ENCODE results near the gene ZNF385C. TPM values are rescaled to one million over a fixed set of nuclear protein-coding genes. Genes with fewer than 3 reads are reported as not detected.

ZNF385C gene
- total RNA-seq, 1 experiment from 2014 or later, result 1.1 TPM

DNA sequence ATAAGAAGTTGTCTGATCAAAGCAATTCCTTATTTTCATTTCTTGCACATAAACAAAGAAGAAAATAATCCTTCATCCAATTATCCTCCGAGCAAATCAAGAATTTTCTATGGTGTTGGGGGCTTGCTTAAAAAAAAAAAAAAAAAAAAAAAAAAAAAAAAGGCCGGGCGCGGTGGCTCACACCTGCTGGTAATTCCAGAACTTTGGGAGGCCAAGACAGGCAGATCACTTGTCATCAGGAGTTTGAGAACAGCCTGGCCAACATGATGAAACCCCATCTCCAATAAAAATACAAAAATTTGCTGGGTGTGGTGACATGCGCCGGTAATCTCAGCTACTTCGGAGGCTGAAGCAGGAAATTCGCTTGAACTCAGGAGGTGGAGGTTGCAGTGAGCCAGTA lies 112.4 kb downstream of the ZNF385C start:
- ATAC-seq, result no peak
- no TSS peak for BruUV-seq (replicated peaks)
- Histone ChIP-seq H3K9me3 (ENCODE audit: control insufficient read depth in 1 of 2, insufficient read depth in 1 of 2, low read depth in 1 of 2, low read length in 2 of 2) (no peaks in the 10 kb centered on the region), H3K4me3 (replicated peaks in 1 of 2; ENCODE audit: low read depth in 1 of 2, low read length in 2 of 2) (no peak overlapping the region), H3K36me3 (ENCODE audit: control insufficient read depth in 1 of 2, insufficient read depth in 2 of 2, low read length in 2 of 2) (peaks cover 62 to 69% of the 10 kb centered on the region in 2 experiments), H3K4me1 (ENCODE audit: control insufficient read depth in 1 of 2, insufficient read depth in 2 of 2, low read length in 2 of 2) (no peaks in the 10 kb centered on the region), H3K9me2 (ENCODE audit: insufficient read depth) (no peaks in the 10 kb centered on the region), H3K4me2 (ENCODE audit: low read length) (no peak overlapping the region), H3K79me2 (ENCODE audit: insufficient read depth, low read length) (peaks cover 9% of the 10 kb centered on the region), H3K9ac (ENCODE audit: low read length) (no peak overlapping the region), H4K20me1 (ENCODE audit: insufficient read depth) (no peaks in the 10 kb centered on the region), H2AFZ (ENCODE audit: low read depth, low read length, poor library complexity, severe bottlenecking) (no peak overlapping the region), H3K27ac (ENCODE audit: low read depth, low read length) (no peak overlapping the region), H3K27me3 (ENCODE audit: insufficient read depth, low read length) (no peaks in the 10 kb centered on the region)
- ChIA-PET RAD21 (ENCODE audit: low non-redundant PET in 1 of 2, low total read pairs in 2 of 2, uncharacterized antibody in 2 of 2, unreplicated experiment in 2 of 2) (no interaction called here), POLR2A (no interaction called here), CTCF (no interaction called here)
- TF ChIP-seq SP1 (IDR thresholded peaks at IDR 0.05; ENCODE audit: low read depth) (no peak), ZNF274 (IDR thresholded peaks at IDR 0.05; ENCODE audit: low read depth, low read length) (no peak), SIN3A (IDR thresholded peaks at IDR 0.05; ENCODE audit: low read depth) (no peak), EZH2phosphoT487 (IDR thresholded peaks at IDR 0.05; ENCODE audit: borderline replicate concordance) (no peak), CBX3 (IDR thresholded peaks at IDR 0.05; ENCODE audit: low read depth) (no peak), EGR1 (IDR thresholded peaks at IDR 0.05; ENCODE audit: low read depth) (no peak), ZFX (IDR thresholded peaks at IDR 0.05) (no peak), EZH2 (IDR thresholded peaks at IDR 0.05) (no peak), JUND (IDR thresholded peaks at IDR 0.05) (no peak), CEBPB (IDR thresholded peaks at IDR 0.05; ENCODE audit: low read depth) (no peak), ELF1 (IDR thresholded peaks at IDR 0.05; ENCODE audit: borderline replicate concordance, low read depth) (no peak), TCF7L2 (IDR thresholded peaks at IDR 0.05; ENCODE audit: borderline replicate concordance, extremely low read depth, insufficient read depth, insufficient read length) (no peak), RAD21 (IDR thresholded peaks at IDR 0.05; ENCODE audit: low read depth) (no peak)
- TF ChIP-seq, protein P1, sequence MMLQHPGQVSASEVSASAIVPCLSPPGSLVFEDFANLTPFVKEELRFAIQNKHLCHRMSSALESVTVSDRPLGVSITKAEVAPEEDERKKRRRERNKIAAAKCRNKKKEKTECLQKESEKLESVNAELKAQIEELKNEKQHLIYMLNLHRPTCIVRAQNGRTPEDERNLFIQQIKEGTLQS (IDR thresholded peaks at IDR 0.05), result no peak
- TF ChIP-seq, protein P2, sequence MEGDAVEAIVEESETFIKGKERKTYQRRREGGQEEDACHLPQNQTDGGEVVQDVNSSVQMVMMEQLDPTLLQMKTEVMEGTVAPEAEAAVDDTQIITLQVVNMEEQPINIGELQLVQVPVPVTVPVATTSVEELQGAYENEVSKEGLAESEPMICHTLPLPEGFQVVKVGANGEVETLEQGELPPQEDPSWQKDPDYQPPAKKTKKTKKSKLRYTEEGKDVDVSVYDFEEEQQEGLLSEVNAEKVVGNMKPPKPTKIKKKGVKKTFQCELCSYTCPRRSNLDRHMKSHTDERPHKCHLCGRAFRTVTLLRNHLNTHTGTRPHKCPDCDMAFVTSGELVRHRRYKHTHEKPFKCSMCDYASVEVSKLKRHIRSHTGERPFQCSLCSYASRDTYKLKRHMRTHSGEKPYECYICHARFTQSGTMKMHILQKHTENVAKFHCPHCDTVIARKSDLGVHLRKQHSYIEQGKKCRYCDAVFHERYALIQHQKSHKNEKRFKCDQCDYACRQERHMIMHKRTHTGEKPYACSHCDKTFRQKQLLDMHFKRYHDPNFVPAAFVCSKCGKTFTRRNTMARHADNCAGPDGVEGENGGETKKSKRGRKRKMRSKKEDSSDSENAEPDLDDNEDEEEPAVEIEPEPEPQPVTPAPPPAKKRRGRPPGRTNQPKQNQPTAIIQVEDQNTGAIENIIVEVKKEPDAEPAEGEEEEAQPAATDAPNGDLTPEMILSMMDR (IDR thresholded peaks at IDR 0.05 in 2 of 3, conservative IDR thresholded peaks at IDR 0.05 in 1 of 3; ENCODE audit: borderline replicate concordance in 1 of 3, insufficient read depth in 1 of 3, low read depth in 2 of 3, low read length in 2 of 3), result no peak
- TF ChIP-seq, protein P3, sequence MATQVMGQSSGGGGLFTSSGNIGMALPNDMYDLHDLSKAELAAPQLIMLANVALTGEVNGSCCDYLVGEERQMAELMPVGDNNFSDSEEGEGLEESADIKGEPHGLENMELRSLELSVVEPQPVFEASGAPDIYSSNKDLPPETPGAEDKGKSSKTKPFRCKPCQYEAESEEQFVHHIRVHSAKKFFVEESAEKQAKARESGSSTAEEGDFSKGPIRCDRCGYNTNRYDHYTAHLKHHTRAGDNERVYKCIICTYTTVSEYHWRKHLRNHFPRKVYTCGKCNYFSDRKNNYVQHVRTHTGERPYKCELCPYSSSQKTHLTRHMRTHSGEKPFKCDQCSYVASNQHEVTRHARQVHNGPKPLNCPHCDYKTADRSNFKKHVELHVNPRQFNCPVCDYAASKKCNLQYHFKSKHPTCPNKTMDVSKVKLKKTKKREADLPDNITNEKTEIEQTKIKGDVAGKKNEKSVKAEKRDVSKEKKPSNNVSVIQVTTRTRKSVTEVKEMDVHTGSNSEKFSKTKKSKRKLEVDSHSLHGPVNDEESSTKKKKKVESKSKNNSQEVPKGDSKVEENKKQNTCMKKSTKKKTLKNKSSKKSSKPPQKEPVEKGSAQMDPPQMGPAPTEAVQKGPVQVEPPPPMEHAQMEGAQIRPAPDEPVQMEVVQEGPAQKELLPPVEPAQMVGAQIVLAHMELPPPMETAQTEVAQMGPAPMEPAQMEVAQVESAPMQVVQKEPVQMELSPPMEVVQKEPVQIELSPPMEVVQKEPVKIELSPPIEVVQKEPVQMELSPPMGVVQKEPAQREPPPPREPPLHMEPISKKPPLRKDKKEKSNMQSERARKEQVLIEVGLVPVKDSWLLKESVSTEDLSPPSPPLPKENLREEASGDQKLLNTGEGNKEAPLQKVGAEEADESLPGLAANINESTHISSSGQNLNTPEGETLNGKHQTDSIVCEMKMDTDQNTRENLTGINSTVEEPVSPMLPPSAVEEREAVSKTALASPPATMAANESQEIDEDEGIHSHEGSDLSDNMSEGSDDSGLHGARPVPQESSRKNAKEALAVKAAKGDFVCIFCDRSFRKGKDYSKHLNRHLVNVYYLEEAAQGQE (IDR thresholded peaks at IDR 0.05; ENCODE audit: low read depth), result no peak
- no peak for DNase-seq (ENCODE audit: low read depth, low spot score)
- intact Hi-C loops (cut with micrococcal nuclease), result no loop called here
